Astrocyte of the cerebellum (primary cell): ENCODE measurements around the gene EXOC6B.

Experiments used
- DNase-seq: peaks from one replicate; pipeline ENCODE4 v3.0.0-alpha.2; 2011; ENCODE audit warnings: low read depth
- H3K4me3 ChIP-seq: 2 replicates; pipeline ENCODE4 v1.5.1; 2011; ENCODE audit warnings: mild to moderate bottlenecking, low read depth, low read length, moderate library complexity
- CTCF ChIP-seq: IDR thresholded peaks from 2 replicates; pipeline ENCODE4 v1.5.1; 2012; ENCODE audit warnings: low read length, low read depth, moderate library complexity, mild to moderate bottlenecking; ENCODE audit errors: missing control alignments
- in situ Hi-C: cut with HindIII; loops from 2 replicates; pipeline ENCODE4 v1.10.0; 2017; ENCODE audit warnings: low sequenced_read_pairs

EXOC6B gene

GRCh38 chr2:72127401-72128058 lies 698.3 kb downstream of the EXOC6B start:
- no peak for TF ChIP-seq CTCF
- DNase-seq = no peak
- H3K4me3 ChIP-seq = no peak overlapping the region
- in situ Hi-C loops = loop anchor here (25.0 kb wide), 1 partner anchor 315 kb away; no protein-coding TSS in a partner anchor

GRCh38 chr2:72126186-72127100 lies 699.4 kb downstream of the EXOC6B start:
- in situ Hi-C loops = loop anchor here (25.0 kb wide), 1 partner anchor 314 kb away; no protein-coding TSS in a partner anchor
- DNase-seq = no peak
- no peak for TF ChIP-seq CTCF
- H3K4me3 ChIP-seq = no peak overlapping the region
